C4-2B (cell line): ENCODE measurements around the gene WDFY2.

Experiments used
- CTCF ChIP-seq: fragments of 450-650 bp; conservative IDR thresholded peaks from 2 replicates; pipeline ENCODE4 v1.5.1; 2017; ENCODE audit warnings: mild to moderate bottlenecking
- ZFX ChIP-seq: fragments of 450-650 bp; IDR thresholded peaks from 2 replicates; pipeline ENCODE4 v1.6.1; 2017

GRCh38 chr13:51773515-51773914 lies 189.3 kb downstream of the WDFY2 start:
- TF ChIP-seq CTCF (no peak), ZFX (no peak)
